Raji (cell line): Measurements from ENCODE around the gene NIM1K.
A peak's percentile ranks its signal among the peaks of the same experiment; 100 is the strongest.

Experiments
- POLR2A ChIP-seq: IDR thresholded peaks from 2 replicates; pipeline ENCODE4 v1.6.1; 2011; ENCODE audit warnings: low read depth, low read length, control low read depth; ENCODE audit not compliant: insufficient read depth

The NIM1K gene

GRCh38 chr5:43312699-43313034 lies 120.6 kb downstream of the NIM1K start:
- no peak for TF ChIP-seq POLR2A

- peak; percentile 95 for TF ChIP-seq POLR2A
These were observed 121.2 kb downstream of the NIM1K start, which contains the start of gene HMGCS1 for GRCh38 chr5:43313035-43313853. Gene HMGCS1 (minus strand): TSS chr5:43313412. CDS start chr5:43298965, 14,447 bp downstream.

GRCh38 chr5:43313854-43314457 lies 121.9 kb downstream of the NIM1K start:
- peak; percentile 27; the same call in 1 of the 2 replicates for TF ChIP-seq POLR2A

GRCh38 chr5:43314724-43315123 lies 122.7 kb downstream of the NIM1K start:
- TF ChIP-seq POLR2A = no peak

- no peak for TF ChIP-seq POLR2A
These were observed 123.2 kb downstream of the NIM1K start for GRCh38 chr5:43315263-43315662.

- TF ChIP-seq POLR2A = no peak
These were observed 123.7 kb downstream of the NIM1K start for GRCh38 chr5:43315682-43316081.

GRCh38 chr5:43316421-43316820 lies 124.4 kb downstream of the NIM1K start:
- no peak for TF ChIP-seq POLR2A

GRCh38 chr5:43320846-43321245 lies 128.8 kb downstream of the NIM1K start:
- TF ChIP-seq POLR2A = no peak
